IMR-90 (cell line): ENCODE results near the gene TMEM63B. TPM values are rescaled to one million over a fixed set of nuclear protein-coding genes. Genes with fewer than 3 reads are reported as not detected.

Source experiments
- CEBPB ChIP-seq: IDR thresholded peaks from 2 replicates; pipeline ENCODE4 v1.6.1; 2012; ENCODE audit warnings: low read depth, low read length, improper control_type of control experiment
- CHD1 ChIP-seq: IDR thresholded peaks from 2 replicates; pipeline ENCODE4 v1.6.1; 2012; ENCODE audit warnings: low read depth, low read length, improper control_type of control experiment
- FOS ChIP-seq: fragments of 150-350 bp; IDR thresholded peaks from 2 replicates; pipeline ENCODE4 v1.6.1; 2016; ENCODE audit warnings: low read depth, low read length
- MXI1 ChIP-seq: IDR thresholded peaks from 2 replicates; pipeline ENCODE4 v1.6.1; 2012; ENCODE audit warnings: low read depth, mild to moderate bottlenecking, low read length, moderate library complexity, borderline replicate concordance
- NFE2L2 ChIP-seq: fragments of 150-350 bp; IDR thresholded peaks from 2 replicates; pipeline ENCODE4 v1.6.1; 2016; ENCODE audit warnings: low read depth, mild to moderate bottlenecking, low read length
- POLR2A ChIP-seq: IDR thresholded peaks from 2 replicates; pipeline ENCODE4 v1.6.1; 2012; ENCODE audit warnings: mild to moderate bottlenecking, low read depth, low read length
- RAD21 ChIP-seq: IDR thresholded peaks from 2 replicates; pipeline ENCODE4 v1.6.1; 2012; ENCODE audit warnings: low read length, improper control_type of control experiment
- RFX5 ChIP-seq: IDR thresholded peaks from 2 replicates; pipeline ENCODE4 v1.8.0; 2012; ENCODE audit warnings: low read depth, mild to moderate bottlenecking, low read length, moderate library complexity
- polyA plus RNA-seq, 3 experiments: library from polyadenylated mRNA; depleted of rRNA; stranded (reverse); fragments of >200 nt; gene quantifications; 2 replicates each; pipeline ENCODE4 v1.2.3, GENCODE V29; 2012; ENCODE audit warnings: low replicate concordance in 1 of 3
- total RNA-seq: library from RNA; depleted of rRNA; stranded (reverse); fragments of >200 nt; gene quantifications from 2 replicates; pipeline ENCODE4 v1.2.3, GENCODE V29; 2012

The TMEM63B gene
- total and polyA plus RNA-seq, 2 of the 4 experiments (the other 2 are of a cell fraction): 12.2 to 42.6 TPM

DNA sequence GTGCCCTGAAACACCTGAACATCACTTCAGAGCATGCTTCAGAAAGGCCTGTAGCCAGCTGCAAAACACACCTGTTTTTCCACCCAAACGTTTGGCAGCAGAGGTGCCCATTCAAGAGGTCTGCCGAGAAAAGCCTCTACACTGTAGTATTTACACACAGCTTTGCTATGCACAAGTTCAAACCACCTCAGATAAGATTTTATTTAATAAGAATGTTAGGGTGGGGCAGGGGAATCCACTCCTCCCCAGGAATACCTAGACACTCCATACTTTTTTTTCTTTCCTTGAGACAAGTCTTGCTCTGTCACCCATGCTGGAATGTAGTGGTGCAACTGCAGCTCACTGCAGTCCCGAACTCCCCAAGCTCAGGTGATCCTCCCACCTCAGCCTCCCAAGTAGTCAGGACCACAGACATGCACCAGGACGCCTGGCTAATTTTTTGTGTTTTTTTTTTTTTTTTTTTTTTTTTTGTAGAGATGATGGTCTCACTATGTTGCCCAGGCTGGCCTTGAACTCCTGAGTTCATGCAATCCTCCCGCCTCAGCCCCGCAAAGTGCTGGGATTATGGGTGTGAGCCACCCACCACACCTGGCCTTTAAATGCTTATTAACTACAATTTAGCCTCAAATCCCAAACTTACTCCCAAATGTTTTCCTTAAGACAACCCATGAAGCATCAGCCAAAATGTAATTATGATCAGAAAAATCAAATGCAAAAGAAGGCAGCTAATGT is 9.8 kb upstream of the TMEM63B start (continued):
- TF ChIP-seq RFX5 (no peak), FOS (no peak), CEBPB (no peak), POLR2A (no peak), MXI1 (no peak), RAD21 (no peak), CHD1 (no peak), NFE2L2 (no peak)
